Measurements from ENCODE around the gene IL6. TPM values are rescaled to one million over a fixed set of nuclear protein-coding genes. Genes with fewer than 3 reads are reported as not detected.

IL6 gene
- total and polyA plus RNA-seq, 9 of the 15 experiments (the other 6 are each of a cell fraction or from before 2014, with no cell fraction given), result 0.76 to 2.9 (median 1.5) TPM

- TF ChIP-seq ZBTB40 (IDR thresholded peaks at IDR 0.05) (peak; percentile 83), ZBTB40 (CRISPR knock-in tag; IDR thresholded peaks at IDR 0.05) (no peak), RBM14 (IDR thresholded peaks at IDR 0.05; ENCODE audit: borderline replicate concordance, insufficient read depth, low read depth, low read length) (no peak), ZNF431 (CRISPR knock-in tag; IDR thresholded peaks at IDR 0.05) (no peak)
These were observed 31.4 kb upstream of the IL6 start (continued) for GRCh38 chr7:22695476-22696132.
